H1 (cell line): ENCODE measurements around the gene C1GALT1C1. TPM values are rescaled to one million over a fixed set of nuclear protein-coding genes. Genes with fewer than 3 reads are reported as not detected.

ENCODE experiments used
- CTCF ChIA-PET: fragments of 300-600 bp; sonication (Branson Sonifier 250); formaldehyde crosslinking; loops from one replicate; lab custom pipeline; 2021; ENCODE audit not compliant: partially characterized antibody; lab: Charles Lee
- POLR2A ChIA-PET: fragments of 300-600 bp; sonication (Branson Sonifier 250); formaldehyde crosslinking; loops from one replicate; lab custom pipeline; 2021; ENCODE audit warnings: inconsistent platforms; ENCODE audit not compliant: partially characterized antibody; lab: Charles Lee
- DNase-seq, 2 experiments: peaks; one replicate each; pipeline versions ENCODE4 v3.0.0 to v3.0.0-alpha.2; 2010 to 2022; ENCODE audit warnings: low spot score in 2 of 2, low read depth in 1 of 2, mixed read lengths in 1 of 2
- FAIRE-seq: peaks from 2 replicates; lab custom pipeline; 2011; peaks lifted over from hg19 to GRCh38; lab: Jason Lieb, UNC
- H2AFZ ChIP-seq: 2 replicates; pipeline ENCODE4 v1.8.1; 2012; ENCODE audit warnings: low read length, inconsistent platforms
- H2AK5ac ChIP-seq: 2 replicates; pipeline ENCODE4 v1.6.1; 2013; ENCODE audit warnings: low read depth, low read length
- H2BK120ac ChIP-seq: replicated peaks from 2 replicates; pipeline ENCODE3; 2013; ENCODE audit warnings: low read depth, low read length, inconsistent platforms
- H2BK12ac ChIP-seq: 2 replicates; pipeline ENCODE4 v1.6.1; 2013; ENCODE audit warnings: low read depth, low read length
- H2BK15ac ChIP-seq: 2 replicates; pipeline ENCODE4 v1.6.1; 2013; ENCODE audit warnings: low read length
- H2BK20ac ChIP-seq: 2 replicates; pipeline ENCODE4 v1.6.1; 2013; ENCODE audit warnings: low read length
- H2BK5ac ChIP-seq: 2 replicates; pipeline ENCODE4 v1.6.1; 2013; ENCODE audit warnings: low read depth, low read length
- H3K14ac ChIP-seq: 2 replicates; pipeline ENCODE4 v1.6.1; 2013; ENCODE audit warnings: inconsistent platforms; ENCODE audit not compliant: insufficient read length
- H3K18ac ChIP-seq: 2 replicates; pipeline ENCODE4 v1.6.1; 2013; ENCODE audit warnings: low read length; ENCODE audit errors: extremely low read depth
- H3K23ac ChIP-seq: 2 replicates; pipeline ENCODE4 v1.6.1; 2013; ENCODE audit warnings: inconsistent platforms; ENCODE audit not compliant: insufficient read length
- H3K23me2 ChIP-seq: 2 replicates; pipeline ENCODE4 v1.6.1; 2013; ENCODE audit warnings: low read depth, low read length
- H3K27ac ChIP-seq: 2 replicates; pipeline ENCODE4 v1.6.1; 2011; ENCODE audit warnings: low read depth, low read length, inconsistent platforms
- H3K27me3 ChIP-seq, 4 experiments: replicated peaks in 1 of 4; 1 replicate in 1 of 4; 2 replicates in 3 of 4; pipeline versions ENCODE4 v1.6.1 to v1.8.1; 2011 to 2013; ENCODE audit warnings: low read length in 3 of 4, mild to moderate bottlenecking in 3 of 4, inconsistent platforms in 2 of 4, mixed read lengths in 2 of 4, moderate library complexity in 1 of 4; ENCODE audit not compliant: control insufficient read depth in 3 of 4, insufficient read depth in 3 of 4; ENCODE audit errors: extremely low read depth in 1 of 4
- H3K36me3 ChIP-seq, 4 experiments: 2 replicates each; pipeline versions ENCODE4 v1.6.1 to v1.8.1; 2011 to 2013; ENCODE audit warnings: mild to moderate bottlenecking in 4 of 4, low read length in 3 of 4, moderate library complexity in 2 of 4, control low read depth in 1 of 4, inconsistent platforms in 1 of 4; ENCODE audit not compliant: insufficient read depth in 4 of 4, control insufficient read depth in 2 of 4
- H3K4ac ChIP-seq: replicated peaks from 2 replicates; pipeline ENCODE3; 2013; ENCODE audit warnings: low read length, low read depth, mixed read lengths, inconsistent platforms; ENCODE audit not compliant: insufficient read length
- H3K4me1 ChIP-seq, 4 experiments: replicated peaks in 1 of 4; 1 replicate in 1 of 4; 2 replicates in 3 of 4; pipeline versions ENCODE4 v1.6.1 to v1.8.1; 2011 to 2013; ENCODE audit warnings: low read length in 3 of 4, inconsistent platforms in 2 of 4, mixed read lengths in 1 of 4; ENCODE audit not compliant: insufficient read depth in 4 of 4, control insufficient read depth in 3 of 4
- H3K4me2 ChIP-seq, 2 experiments: 2 replicates each; pipeline versions ENCODE4 v1.6.1 to v1.8.1; 2011 to 2013; ENCODE audit warnings: low read depth in 2 of 2, low read length in 2 of 2, control low read depth in 1 of 2, inconsistent platforms in 1 of 2, mild to moderate bottlenecking in 1 of 2; ENCODE audit not compliant: insufficient read depth in 1 of 2
- H3K4me3 ChIP-seq, 4 experiments: fragments of 200-600, 300-600 bp in 1 of 4; sonication (generic), shearing (Covaris generic), sonication (Bioruptor Twin) in 1 of 4; 2 replicates each; pipeline versions ENCODE4 v1.5.1 to v1.8.1; 2011 to 2016; ENCODE audit warnings: low read length in 4 of 4, low read depth in 3 of 4, control low read depth in 2 of 4, inconsistent platforms in 2 of 4, mild to moderate bottlenecking in 2 of 4, mixed read lengths in 1 of 4, moderate library complexity in 1 of 4; ENCODE audit not compliant: insufficient read depth in 2 of 4; ENCODE audit errors: extremely low read depth in 1 of 4
- H3K56ac ChIP-seq: replicated peaks from 2 replicates; pipeline ENCODE3; 2013; ENCODE audit warnings: low read depth, mild to moderate bottlenecking, mixed read lengths, low read length, inconsistent platforms; ENCODE audit not compliant: insufficient read length
- H3K79me1 ChIP-seq: 2 replicates; pipeline ENCODE4 v1.6.1; 2013; ENCODE audit warnings: low read depth, low read length, control low read depth
- H3K79me2 ChIP-seq, 2 experiments: 2 replicates each; pipeline versions ENCODE4 v1.6.1 to v1.8.1; 2012 to 2013; ENCODE audit warnings: low read length in 2 of 2, mild to moderate bottlenecking in 2 of 2, inconsistent platforms in 1 of 2; ENCODE audit not compliant: insufficient read depth in 2 of 2, control insufficient read depth in 1 of 2
- H3K9ac ChIP-seq, 4 experiments: replicated peaks in 1 of 4; 1 replicate in 1 of 4; 2 replicates in 3 of 4; pipeline versions ENCODE4 v1.6.1 to v1.8.1; 2011 to 2013; ENCODE audit warnings: low read depth in 3 of 4, low read length in 3 of 4, control low read depth in 2 of 4, mild to moderate bottlenecking in 2 of 4, moderate library complexity in 2 of 4, inconsistent platforms in 1 of 4; ENCODE audit errors: extremely low read depth in 1 of 4
- H3K9me3 ChIP-seq, 2 experiments: 2 replicates each; pipeline versions ENCODE4 v1.6.1 to v1.8.1; 2012 to 2013; ENCODE audit warnings: mild to moderate bottlenecking in 2 of 2, moderate library complexity in 2 of 2, control low read depth in 1 of 2, inconsistent platforms in 1 of 2, low read depth in 1 of 2, low read length in 1 of 2, mixed read lengths in 1 of 2; ENCODE audit not compliant: insufficient read depth in 2 of 2
- H4K20me1 ChIP-seq, 2 experiments: replicated peaks in 1 of 2; 2 replicates each; pipeline versions ENCODE3 to v1.8.1; 2011 to 2013; ENCODE audit warnings: inconsistent platforms in 2 of 2, low read length in 2 of 2, mild to moderate bottlenecking in 1 of 2; ENCODE audit not compliant: insufficient read depth in 2 of 2, control insufficient read depth in 1 of 2
- H4K5ac ChIP-seq: 2 replicates; pipeline ENCODE4 v1.6.1; 2013; ENCODE audit warnings: low read length, low read depth, mixed read lengths, inconsistent platforms; ENCODE audit not compliant: insufficient read length
- H4K8ac ChIP-seq: 2 replicates; pipeline ENCODE4 v1.8.0; 2013; ENCODE audit warnings: mild to moderate bottlenecking, moderate library complexity, low read length, inconsistent platforms; ENCODE audit not compliant: insufficient read depth; ENCODE audit errors: extremely low read depth
- H4K91ac ChIP-seq: replicated peaks from 2 replicates; pipeline ENCODE3; 2013; ENCODE audit warnings: low read length, mixed read lengths, inconsistent platforms; ENCODE audit not compliant: insufficient read length
- CHD1 ChIP-seq: IDR thresholded peaks from 2 replicates; pipeline ENCODE4 v1.6.1; 2012; ENCODE audit warnings: low read depth, low read length, improper control_type of control experiment
- EZH2 ChIP-seq: fragments of 200-600 bp; sonication (generic); IDR thresholded peaks from 2 replicates; pipeline ENCODE4 v1.7.1; 2012; ENCODE audit warnings: low read depth, mild to moderate bottlenecking, moderate library complexity, low read length, inconsistent platforms; ENCODE audit not compliant: severe bottlenecking
- HDAC2 ChIP-seq, 2 experiments: fragments of 300-600 bp in 1 of 2; sonication (generic) in 1 of 2; IDR thresholded peaks; 2 replicates each; pipeline ENCODE4 v1.6.1; 2011 to 2012; ENCODE audit warnings: low read depth in 2 of 2, low read length in 2 of 2, mild to moderate bottlenecking in 2 of 2, moderate library complexity in 2 of 2, borderline replicate concordance in 1 of 2, inconsistent platforms in 1 of 2
- RAD21 ChIP-seq, 2 experiments: IDR thresholded peaks in 1 of 2; conservative IDR thresholded peaks in 1 of 2; 2 replicates each; pipeline ENCODE4 v1.6.1; 2011; ENCODE audit warnings: low read depth in 2 of 2, low read length in 2 of 2, improper control_type of control experiment in 1 of 2, inconsistent platforms in 1 of 2, mild to moderate bottlenecking in 1 of 2, moderate library complexity in 1 of 2
- SP2 ChIP-seq: IDR thresholded peaks from 2 replicates; pipeline ENCODE4 v1.6.1; 2012; ENCODE audit warnings: mild to moderate bottlenecking, low read length, inconsistent platforms
- TAF1 ChIP-seq: IDR thresholded peaks from 2 replicates; pipeline ENCODE4 v1.6.1; 2011; ENCODE audit warnings: mild to moderate bottlenecking, low read depth, low read length
- TCF12 ChIP-seq: IDR thresholded peaks from 2 replicates; pipeline ENCODE4 v1.6.1; 2011; ENCODE audit warnings: low read depth, mild to moderate bottlenecking, low read length
- WGBS, 2 experiments: shearing (Covaris generic) in 1 of 2; methylation state at CpG; one replicate each; pipeline versions ENCODE4 v1.1.6 to v1.1.7; 2013 to 2015; ENCODE audit warnings: low lambda C conversion rate in 2 of 2, mixed read lengths in 2 of 2, inconsistent platforms in 1 of 2, low coverage in 1 of 2, missing lambda C conversion rate in 1 of 2; ENCODE audit not compliant: insufficient replicate concordance in 2 of 2, insufficient coverage in 1 of 2, insufficient read length in 1 of 2; ENCODE audit errors: extremely low coverage in 1 of 2, missing lambda C conversion rate in 1 of 2; 5-methylcytosine and 5-hydroxymethylcytosine counted together
- long read RNA-seq, 2 experiments: library from RNA in 1 of 2; library from capped mRNA in 1 of 2; stranded (forward); transcript quantifications; one replicate each; pipeline ENCODE4 v2.0.0, GENCODE V29; 2021; ENCODE audit warnings: inconsistent platforms in 1 of 2
- polyA minus RNA-seq, 3 experiments: library from RNA; depleted of rRNA, polyadenylated mRNA; stranded (reverse); fragments of >200 nt; gene quantifications; 1 replicate in 2 of 3; 2 replicates in 1 of 3; pipeline ENCODE4 v1.2.3, GENCODE V29; 2011
- polyA plus RNA-seq, 7 experiments: library from polyadenylated mRNA; depleted of rRNA in 3 of 7; stranded (reverse) in 5 of 7; unstranded in 2 of 7; fragments of >200 nt in 5 of 7; fragments of 200-250 nt in 2 of 7; gene quantifications; 1 replicate in 5 of 7; 2 replicates in 1 of 7; 4 replicates in 1 of 7; pipeline versions ENCODE4 v1.2.1 to v1.2.3, GENCODE V29; 2011 to 2013; ENCODE audit warnings: missing spikeins in 2 of 7, mixed read lengths in 2 of 7
- total RNA-seq: library from RNA; stranded (reverse); fragmentation: NEBNext Ultra II Directional; extraction: Animal tissue kit (Norgen Biotek cat#: 25700); gene quantifications from 2 replicates; pipeline ENCODE4 v1.2.1, GENCODE V29; 2021

The C1GALT1C1 gene
- 13.4 and 13.9 TPM in 2 replicates for total RNA-seq
- polyA plus RNA-seq (2011; rRNA removed): 6.6 and 12.5 TPM in 2 replicates
- 13.8 TPM for polyA plus RNA-seq (2011; cell fraction: cytosol; rRNA removed)
- 4.8 TPM for polyA plus RNA-seq (2011; cell fraction: nucleus; rRNA removed)
- 9.9 to 19.1 TPM (median 13.4 TPM) in 4 replicates for polyA plus RNA-seq (2012, experiment 1 of 2)
- polyA plus RNA-seq (2012, experiment 2 of 2): 4.6 TPM
- 23.0 TPM for polyA plus RNA-seq (2013, experiment 1 of 2)
- 25.9 TPM for polyA plus RNA-seq (2013, experiment 2 of 2)
- polyA minus RNA-seq (2011; rRNA and poly(A)+ RNA removed): 5.7 and 7.8 TPM in 2 replicates
- polyA minus RNA-seq (2011; cell fraction: cytosol; rRNA and poly(A)+ RNA removed): 5.4 TPM
- 3.4 TPM for polyA minus RNA-seq (2011; cell fraction: nucleus; rRNA and poly(A)+ RNA removed)
- long read RNA-seq, experiment 1, transcript C1GALT1C1-201 (2 exons, 1,613 nt): major isoform, 16 of 22 reads
- long read RNA-seq, experiment 1, partial matches to known transcripts: 5 of 22 reads
- long read RNA-seq, experiment 1, other reads (novel, unspliced or antisense): 1 of 22 reads
- long read RNA-seq, experiment 2, transcript C1GALT1C1-201 (2 exons, 1,613 nt): major isoform, 16 of 16 reads
- long read RNA-seq, experiment 2, partial matches to known transcripts: 0 of 16 reads
- long read RNA-seq, experiment 2, other reads (novel, unspliced or antisense): 0 of 16 reads

DNA sequence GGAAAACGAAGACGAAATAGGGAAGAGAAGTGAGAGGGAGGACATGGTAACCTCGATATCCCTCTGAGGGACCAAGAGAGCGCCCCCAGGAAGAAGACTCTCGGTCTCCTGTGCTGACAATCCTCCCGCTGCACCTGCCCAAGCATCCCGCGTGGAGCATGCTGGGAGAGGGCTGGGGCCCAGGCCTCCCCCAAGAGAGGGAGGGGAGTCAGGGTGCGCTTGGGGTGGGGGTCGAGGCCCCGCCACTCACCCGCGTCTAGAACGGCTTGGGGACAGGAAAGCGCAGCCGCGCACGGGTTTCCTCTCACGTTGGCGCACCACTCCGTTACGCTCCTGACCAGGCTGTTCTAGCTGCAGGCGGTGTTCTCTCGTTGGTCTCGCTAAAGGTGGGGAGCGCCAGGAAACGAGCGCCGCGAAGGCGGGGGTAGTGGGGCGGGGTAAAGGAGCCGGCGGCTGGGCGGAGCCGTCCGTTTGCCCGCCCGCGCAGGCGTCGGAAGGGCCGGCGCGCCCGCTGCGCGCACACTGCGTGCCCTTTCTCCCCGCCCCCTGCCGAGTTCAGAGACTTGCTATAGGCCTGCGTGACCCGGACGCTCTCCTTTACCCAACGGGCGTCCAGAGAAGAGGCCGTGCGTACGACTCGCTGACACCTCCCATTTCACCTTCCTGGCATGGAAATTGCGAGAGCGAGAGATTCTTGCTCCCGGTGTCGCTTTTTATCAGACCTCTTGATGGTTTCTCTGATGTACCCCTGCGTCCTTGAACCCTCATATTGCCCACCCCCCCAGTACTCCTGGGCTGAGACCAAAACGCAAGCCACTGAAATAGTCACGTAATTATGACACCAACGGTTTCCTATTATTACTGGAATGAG is at the start of gene C1GALT1C1:
Gene C1GALT1C1 (minus strand): TSS at position 388 of the 871 bp plus-strand sequence. CDS start 2,888 bp downstream, outside the sequence.
- DNase-seq: peak; percentile 72 to 79
- ChIA-PET CTCF (no interaction called here), POLR2A (interaction anchor here (0.6 kb wide), 1 partner anchor 33 kb away, joined by 3 read pairs; no protein-coding TSS in a partner anchor)
- Histone ChIP-seq H3K4me2 (peak within 1 kb of the TSS; percentile 66 to 85), H4K20me1 (no peaks in the 10 kb centered on the region), H2AK5ac (no peak within 1 kb of the TSS), H3K79me1 (no peaks in the 10 kb centered on the region), H4K91ac (no peak within 1 kb of the TSS), H3K9me3 (no peaks in the 10 kb centered on the region), H2BK5ac (peak within 1 kb of the TSS; percentile 40; the same call in 1 of the 2 replicates), H2BK20ac (no peak within 1 kb of the TSS), H3K56ac (peak within 1 kb of the TSS; percentile 30), H3K27me3 (no peaks in the 10 kb centered on the region), H3K18ac (no peak within 1 kb of the TSS; the same call in 1 of the 2 replicates), H2AFZ (no peak within 1 kb of the TSS; the same call in 1 of the 2 replicates), H3K4me1 (no peaks in the 10 kb centered on the region), H3K23ac (no peak within 1 kb of the TSS), H4K8ac (peak within 1 kb of the TSS; percentile 25; the same call in 1 of the 2 replicates), H2BK15ac (no peak within 1 kb of the TSS), H3K4me3 (peak within 1 kb of the TSS; percentile 55 to 78 (median 63)), H3K9ac (peak within 1 kb of the TSS in 2 of 4 experiments; percentile 62 to 83; a peak in 6 of 7 replicates), H3K4ac (no peak within 1 kb of the TSS), H3K79me2 (peaks cover 0 to 3% of the 10 kb centered on the region in 2 experiments; a peak in 1 of 4 replicates), H2BK120ac (no peak within 1 kb of the TSS), H3K36me3 (no peaks in the 10 kb centered on the region), H3K14ac (no peak within 1 kb of the TSS), H3K23me2 (0 out of 2 replicates have a peak, but pooled peaks cover 2% of the 10 kb centered on the region), H3K27ac (peak within 1 kb of the TSS; percentile 81; the same call in 1 of the 2 replicates), H2BK12ac (no peak within 1 kb of the TSS), H4K5ac (peak within 1 kb of the TSS; percentile 72)
- WGBS, 2 experiments: 4% methylated on average over 8 of the region's 68 CpGs; no CpG with 5 or more reads in 1 of the 2 experiments
- no peak for FAIRE-seq
- no peak for TF ChIP-seq CHD1
- no peak for TF ChIP-seq EZH2
- TF ChIP-seq TCF12: no peak
- TF ChIP-seq TAF1: peak; percentile 64
- TF ChIP-seq RAD21 (IDR thresholded peaks at IDR 0.05 in 1 of 2, conservative IDR thresholded peaks at IDR 0.05 in 1 of 2; ENCODE audit: low read depth in 2 of 2, low read length in 2 of 2): no peak
- peak; percentile 23; the same call in 1 of the 2 replicates for TF ChIP-seq SP2
- TF ChIP-seq HDAC2 (IDR thresholded peaks at IDR 0.05; ENCODE audit: borderline replicate concordance in 1 of 2, low read depth in 2 of 2, low read length in 2 of 2): no peak
